HCT116 (cell line): ENCODE results near the gene DRC7. TPM values are rescaled to one million over a fixed set of nuclear protein-coding genes. Genes with fewer than 3 reads are reported as not detected.

Source experiments
- ATAC-seq: fragments of 200-7000 bp; cut with Tn5 transposase; 2 replicates; pipeline ENCODE4 v1.9.1; 2020; ENCODE audit warnings: mild to moderate bottlenecking, moderate library complexity
- BruUV-seq: library from RNA; stranded (reverse); fragments of 400-500 nt; replicated peaks from 2 replicates; lab custom pipeline; 2021; lab: Mats Ljungman, UMichigan
- CTCF ChIA-PET: fragments of 300-600 bp; sonication (Branson Sonifier 250); formaldehyde crosslinking; loops from one replicate; lab custom pipeline; 2021; ENCODE audit warnings: antibody characterized with exemption; lab: Charles Lee
- POLR2A ChIA-PET: fragments of 300-600, 350-600 bp; sonication (Branson Sonifier 250); formaldehyde crosslinking; loops from one replicate; lab custom pipeline; 2021; ENCODE audit warnings: antibody characterized with exemption; lab: Charles Lee
- RAD21 ChIA-PET, 2 experiments: fragments of 300-600 bp; sonication (Branson Sonifier 250); formaldehyde crosslinking; loops; one replicate each; lab custom pipeline; 2023; ENCODE audit warnings: low total read pairs in 2 of 2; ENCODE audit not compliant: uncharacterized antibody in 2 of 2, unreplicated experiment in 2 of 2, low non-redundant PET in 1 of 2; lab: Charles Lee
- DNase-seq: peaks from one replicate; pipeline ENCODE4 v3.0.0-alpha.2; 2010; ENCODE audit warnings: low read depth, low spot score
- H2AFZ ChIP-seq: fragments of 200-600 bp; shearing (Covaris generic), sonication (generic); 2 replicates; pipeline ENCODE4 v1.6.1; 2017; ENCODE audit warnings: low read depth, mixed run types, mixed read lengths, antibody characterized with exemption, low read length; ENCODE audit not compliant: poor library complexity, severe bottlenecking
- H3K27ac ChIP-seq: 2 replicates; pipeline ENCODE4 v1.5.1; 2012; ENCODE audit warnings: low read depth, low read length
- H3K27me3 ChIP-seq: fragments of 200-600 bp; sonication (generic); 2 replicates; pipeline ENCODE4 v1.6.1; 2016; ENCODE audit warnings: mixed run types, low read length, mixed read lengths; ENCODE audit not compliant: insufficient read depth
- H3K36me3 ChIP-seq, 2 experiments: fragments of 200-500 bp in 1 of 2; fragments of 200-600 bp in 1 of 2; sonication (Bioruptor generic) in 1 of 2; sonication (generic) in 1 of 2; 2 replicates each; pipeline versions ENCODE4 v1.5.1 to v1.6.1; 2014 to 2016; ENCODE audit warnings: low read length in 2 of 2, inconsistent platforms in 1 of 2, mixed read lengths in 1 of 2, mixed run types in 1 of 2; ENCODE audit not compliant: insufficient read depth in 2 of 2, control insufficient read depth in 1 of 2
- H3K4me1 ChIP-seq, 2 experiments: fragments of 200-600 bp in 1 of 2; sonication (generic) in 1 of 2; 2 replicates each; pipeline versions ENCODE4 v1.5.1 to v1.6.1; 2012 to 2017; ENCODE audit warnings: low read length in 2 of 2, inconsistent platforms in 1 of 2, mild to moderate bottlenecking in 1 of 2, mixed read lengths in 1 of 2, mixed run types in 1 of 2, moderate library complexity in 1 of 2; ENCODE audit not compliant: insufficient read depth in 2 of 2, control insufficient read depth in 1 of 2
- H3K4me2 ChIP-seq: fragments of 200-600 bp; sonication (generic); 2 replicates; pipeline ENCODE4 v1.6.1; 2017; ENCODE audit warnings: mixed run types, low read length, mixed read lengths
- H3K4me3 ChIP-seq, 2 experiments: fragments of 200-600 bp in 1 of 2; sonication (generic) in 1 of 2; replicated peaks in 1 of 2; 2 replicates each; pipeline ENCODE4 v1.5.1; 2011 to 2016; ENCODE audit warnings: low read length in 2 of 2, control low read depth in 1 of 2, low read depth in 1 of 2, mild to moderate bottlenecking in 1 of 2, mixed read lengths in 1 of 2, mixed run types in 1 of 2
- H3K79me2 ChIP-seq: fragments of 200-600 bp; sonication (generic); 2 replicates; pipeline ENCODE4 v1.6.1; 2017; ENCODE audit warnings: mild to moderate bottlenecking, mixed run types, low read length, moderate library complexity, mixed read lengths; ENCODE audit not compliant: insufficient read depth
- H3K9ac ChIP-seq: fragments of 200-600 bp; sonication (generic); 2 replicates; pipeline ENCODE4 v1.6.1; 2016; ENCODE audit warnings: low read length, mixed read lengths
- H3K9me2 ChIP-seq: fragments of 200-600 bp; sonication (generic), shearing (Covaris generic); 2 replicates; pipeline ENCODE4 v1.6.1; 2017; ENCODE audit warnings: mixed run types, mild to moderate bottlenecking, moderate library complexity; ENCODE audit not compliant: insufficient read depth
- H3K9me3 ChIP-seq, 2 experiments: fragments of 200-500 bp in 1 of 2; fragments of 200-600 bp in 1 of 2; sonication (Bioruptor generic) in 1 of 2; sonication (generic) in 1 of 2; 2 replicates each; pipeline ENCODE4 v1.6.1; 2014 to 2017; ENCODE audit warnings: low read length in 2 of 2, mixed read lengths in 2 of 2, inconsistent platforms in 1 of 2, low read depth in 1 of 2, mild to moderate bottlenecking in 1 of 2, mixed run types in 1 of 2, moderate library complexity in 1 of 2; ENCODE audit not compliant: control insufficient read depth in 1 of 2, insufficient read depth in 1 of 2
- H4K20me1 ChIP-seq: fragments of 200-600 bp; sonication (generic), shearing (Covaris generic); 2 replicates; pipeline ENCODE4 v1.6.1; 2017; ENCODE audit warnings: mixed run types, mild to moderate bottlenecking, moderate library complexity; ENCODE audit not compliant: insufficient read depth
- CBX3 ChIP-seq: IDR thresholded peaks from 2 replicates; pipeline ENCODE4 v1.6.1; 2012; ENCODE audit warnings: low read depth
- CEBPB ChIP-seq: IDR thresholded peaks from 2 replicates; pipeline ENCODE4 v1.6.1; 2012; ENCODE audit warnings: low read depth
- CTCF ChIP-seq, 3 experiments: fragments of 200-600 bp in 1 of 3; sonication (generic) in 1 of 3; IDR thresholded peaks in 2 of 3; conservative IDR thresholded peaks in 1 of 3; 2 replicates each; pipeline ENCODE4 v1.5.1; 2012 to 2017; ENCODE audit warnings: low read depth in 2 of 3, low read length in 2 of 3, antibody characterized with exemption in 1 of 3, borderline replicate concordance in 1 of 3, control low read depth in 1 of 3, mild to moderate bottlenecking in 1 of 3, mixed read lengths in 1 of 3, mixed run types in 1 of 3, moderate library complexity in 1 of 3; ENCODE audit not compliant: insufficient read depth in 1 of 3
- ELF1 ChIP-seq: IDR thresholded peaks from 2 replicates; pipeline ENCODE4 v1.6.1; 2012; ENCODE audit warnings: low read depth, borderline replicate concordance
- EZH2phosphoT487 ChIP-seq: fragments of 200-600 bp; IDR thresholded peaks from 2 replicates; pipeline ENCODE4 v1.6.1; 2018; ENCODE audit warnings: antibody characterized with exemption, borderline replicate concordance
- FOSL1 ChIP-seq: IDR thresholded peaks from 2 replicates; pipeline ENCODE4 v1.6.1; 2012; ENCODE audit warnings: low read depth
- JUND ChIP-seq: IDR thresholded peaks from 2 replicates; pipeline ENCODE4 v1.6.1; 2012
- MAX ChIP-seq: IDR thresholded peaks from 2 replicates; pipeline ENCODE4 v1.6.1; 2012
- POLR2AphosphoS5 ChIP-seq: IDR thresholded peaks from 2 replicates; pipeline ENCODE4 v1.6.1; 2011; ENCODE audit warnings: mild to moderate bottlenecking, low read depth, low read length, moderate library complexity
- RAD21 ChIP-seq: IDR thresholded peaks from 2 replicates; pipeline ENCODE4 v1.6.1; 2012; ENCODE audit warnings: low read depth, mild to moderate bottlenecking
- REST ChIP-seq: IDR thresholded peaks from 2 replicates; pipeline ENCODE4 v1.6.1; 2012; ENCODE audit warnings: low read depth
- SIN3A ChIP-seq: IDR thresholded peaks from 2 replicates; pipeline ENCODE4 v1.6.1; 2012; ENCODE audit warnings: low read depth
- SP1 ChIP-seq: IDR thresholded peaks from 2 replicates; pipeline ENCODE4 v1.6.1; 2012; ENCODE audit warnings: low read depth
- SRF ChIP-seq: IDR thresholded peaks from 2 replicates; pipeline ENCODE4 v1.6.1; 2012; ENCODE audit warnings: low read depth
- TCF7L2 ChIP-seq: IDR thresholded peaks from 2 replicates; pipeline ENCODE4 v1.7.0; 2011; ENCODE audit warnings: borderline replicate concordance, inconsistent platforms; ENCODE audit not compliant: insufficient read depth, insufficient read length; ENCODE audit errors: extremely low read depth
- YY1 ChIP-seq: IDR thresholded peaks from 2 replicates; pipeline ENCODE4 v1.6.1; 2011; ENCODE audit warnings: low read length, low read depth, moderate library complexity, mild to moderate bottlenecking; ENCODE audit not compliant: insufficient replicate concordance; ENCODE audit errors: extremely low read depth
- ZBTB33 ChIP-seq: IDR thresholded peaks from 2 replicates; pipeline ENCODE4 v1.6.1; 2011; ENCODE audit warnings: mild to moderate bottlenecking, low read length, moderate library complexity; ENCODE audit not compliant: insufficient replicate concordance; ENCODE audit errors: extremely low read depth
- ZFX ChIP-seq: fragments of 450-650 bp; IDR thresholded peaks from 2 replicates; pipeline ENCODE4 v1.6.1; 2017
- intact Hi-C: fragments of 100-400 bp; cut with micrococcal nuclease; formaldehyde crosslinking; loops from 2 replicates; pipeline ENCODE4 v1.10.0; 2022
- total RNA-seq: library from RNA; stranded (reverse); gene quantifications from one replicate; pipeline ENCODE4 v1.2.1, GENCODE V29; 2021; ENCODE audit not compliant: unreplicated experiment

DRC7 gene
- total RNA-seq, 1 experiment from 2014 or later = 0.91 TPM

- TF ChIP-seq EZH2phosphoT487 (no peak), CBX3 (no peak), RAD21 (no peak), YY1 (no peak), SRF (no peak), POLR2AphosphoS5 (no peak), MAX (no peak), SIN3A (no peak)
Observed at GRCh38 chr16:57732037-57732436, 37.4 kb downstream of the DRC7 start (continued).

- Histone ChIP-seq H3K4me3 (no peak overlapping the region), H3K9me3 (no peaks in the 10 kb centered on the region), H3K4me1 (peaks cover 8 to 24% of the 10 kb centered on the region in 2 experiments), H3K79me2 (peaks cover 10% of the 10 kb centered on the region; the same call in 1 of the 2 replicates), H3K9me2 (no peaks in the 10 kb centered on the region), H3K4me2 (no peak overlapping the region), H3K27me3 (no peaks in the 10 kb centered on the region), H3K36me3 (no peaks in the 10 kb centered on the region), H3K9ac (no peak overlapping the region), H3K27ac (no peak overlapping the region), H2AFZ (no peak overlapping the region), H4K20me1 (no peaks in the 10 kb centered on the region)
- intact Hi-C loops = no loop called here
- ChIA-PET RAD21 (no interaction called here), POLR2A (no interaction called here), CTCF (interaction anchor here (1.6 kb wide), 1 partner anchor 10 kb away, joined by 6 read pairs; no protein-coding TSS in a partner anchor)
- DNase-seq (no peak), ATAC-seq (no peak)
- no TSS peak for BruUV-seq
- TF ChIP-seq REST = no peak
- no peak for TF ChIP-seq YY1
- no peak for TF ChIP-seq SP1
- no peak for TF ChIP-seq POLR2AphosphoS5
- TF ChIP-seq CTCF (IDR thresholded peaks at IDR 0.05 in 2 of 3, conservative IDR thresholded peaks at IDR 0.05 in 1 of 3; ENCODE audit: borderline replicate concordance in 1 of 3, insufficient read depth in 1 of 3, low read depth in 2 of 3, low read length in 2 of 3) = no peak
- TF ChIP-seq CEBPB = no peak
- TF ChIP-seq FOSL1 = no peak
- no peak for TF ChIP-seq ELF1
- no peak for TF ChIP-seq SRF
- no peak for TF ChIP-seq JUND
- no peak for TF ChIP-seq CBX3
- no peak for TF ChIP-seq RAD21
- TF ChIP-seq ZFX = no peak
- TF ChIP-seq ZBTB33 = no peak
- no peak for TF ChIP-seq TCF7L2
- TF ChIP-seq SIN3A = no peak
Observed at GRCh38 chr16:57732714-57733113, 38.1 kb downstream of the DRC7 start.
